ENCODE measurements around the gene CCDC134.

CCDC134 gene

DNA sequence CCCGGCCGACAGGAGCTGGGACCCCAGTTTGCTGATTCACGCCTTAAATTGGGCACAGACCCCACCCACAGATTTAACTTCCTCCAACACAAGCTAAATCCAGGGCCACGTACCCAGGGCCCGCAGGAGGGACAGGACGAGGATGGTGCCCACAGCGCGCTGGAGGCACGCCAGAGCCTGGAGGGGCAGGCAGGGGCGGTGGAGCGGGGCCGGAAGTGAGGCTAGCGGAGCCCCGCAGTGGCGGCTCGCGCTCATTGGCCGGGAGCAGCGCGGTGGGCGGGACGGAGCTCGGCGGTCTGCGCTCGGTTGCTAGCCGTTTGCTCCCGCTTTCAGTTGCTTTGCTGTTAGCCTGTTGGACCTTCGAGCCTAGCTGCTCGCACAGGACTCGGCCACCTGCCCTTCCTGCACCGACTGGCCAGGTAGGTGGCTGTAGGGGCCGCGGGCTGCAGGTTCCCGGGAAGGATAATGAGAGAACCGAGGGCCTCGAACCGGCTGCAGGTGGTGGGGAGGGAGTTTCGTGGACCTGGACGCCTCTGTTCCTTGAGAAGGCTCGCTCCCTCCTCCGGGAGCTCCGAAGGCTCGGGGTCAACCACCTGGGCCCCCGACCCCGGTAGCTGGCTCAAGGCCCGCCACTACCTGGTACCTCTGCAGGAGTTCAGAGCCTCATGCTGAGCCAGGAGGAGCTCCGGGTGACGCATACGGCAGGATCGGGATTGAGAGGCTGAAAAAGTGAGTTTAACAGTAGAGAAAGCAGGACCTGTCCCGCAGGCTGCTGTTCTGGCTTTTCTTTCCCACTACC lies at the start of gene CCDC134:
TSS of gene CCDC134 (plus strand) at position 332 of the 799 bp plus-strand sequence. CDS start 8,212 bp downstream, outside the sequence.
- DNase-seq (ENCODE audit: low spot score) = peak; percentile 99
- peak; percentile 92 for FAIRE-seq

DNA sequence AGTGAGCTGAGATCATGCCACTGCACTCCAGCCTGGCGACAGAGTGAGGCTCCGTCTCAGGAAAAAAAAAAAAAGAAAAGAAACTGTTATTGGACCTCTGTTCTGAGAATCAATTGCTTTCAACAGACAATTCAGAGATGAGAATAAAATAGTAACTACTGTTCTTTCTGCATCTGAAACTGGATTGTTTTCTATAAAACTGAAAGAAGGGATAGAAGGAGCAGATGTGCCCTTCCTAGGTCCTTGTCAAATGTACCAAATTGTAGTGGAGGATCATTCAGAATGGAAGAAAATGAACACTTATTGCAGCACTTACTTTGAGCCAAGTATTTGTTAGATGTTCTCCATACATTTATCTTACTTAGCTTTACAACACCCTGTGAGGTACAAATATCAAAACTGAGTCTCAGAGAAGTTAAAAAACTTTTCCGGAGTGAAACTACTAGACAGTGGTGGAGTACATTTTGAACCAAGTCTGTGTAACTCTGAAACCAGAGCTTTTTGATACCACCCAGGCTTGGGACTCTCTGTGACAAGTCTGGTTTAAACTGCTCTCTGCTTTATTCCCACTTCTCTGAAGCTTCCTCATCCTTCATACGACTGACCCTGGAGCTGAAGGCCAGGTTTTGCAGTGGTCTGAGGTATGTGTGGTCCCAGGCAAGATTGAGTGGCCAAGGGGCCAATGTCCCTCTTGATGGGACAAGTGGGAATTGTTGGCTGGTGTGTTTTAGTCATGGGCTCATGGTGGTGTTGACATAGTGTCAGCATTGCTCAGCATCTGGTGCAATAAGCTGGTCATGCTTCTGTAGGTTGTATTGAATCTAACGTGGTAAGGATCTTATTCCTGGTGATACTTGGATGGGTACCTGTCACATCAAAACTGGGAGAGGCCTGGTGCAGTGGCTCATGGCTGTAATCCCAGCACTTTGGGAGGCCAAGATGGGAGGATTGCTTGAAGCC lies 48.2 kb upstream of the CCDC134 start:
- no peak for DNase-seq (ENCODE audit: low spot score)
- FAIRE-seq = peak; percentile 68

GRCh38 chr22:41753984-41754383 lies 46.5 kb upstream of the CCDC134 start:
- FAIRE-seq (no peak), DNase-seq (ENCODE audit: low spot score) (no peak)

- FAIRE-seq (no peak), DNase-seq (ENCODE audit: low spot score) (no peak)
Observed at GRCh38 chr22:41757502-41757901, 43.0 kb upstream of the CCDC134 start.

DNA sequence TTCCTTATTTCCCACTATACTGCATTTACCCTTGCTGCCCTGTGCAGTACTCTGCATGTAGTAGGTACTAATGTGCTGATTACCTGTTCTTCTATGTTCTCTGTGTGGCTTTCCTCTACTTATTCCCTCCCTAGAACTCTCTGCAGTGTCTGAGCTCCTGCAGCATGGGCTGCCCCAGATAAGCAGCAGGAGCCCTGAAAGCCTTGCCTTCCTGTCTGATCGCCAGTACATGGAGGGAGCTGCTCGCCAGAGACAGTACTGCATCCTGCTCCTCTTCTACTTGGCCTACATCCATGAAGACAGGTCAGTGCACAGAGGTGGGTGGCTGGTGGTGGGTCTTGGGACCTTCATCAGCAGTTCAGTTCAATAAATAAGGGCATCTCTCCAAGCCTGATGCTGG lies 42.2 kb upstream of the CCDC134 start:
- DNase-seq (ENCODE audit: low spot score) (no peak), FAIRE-seq (no peak)

DNA sequence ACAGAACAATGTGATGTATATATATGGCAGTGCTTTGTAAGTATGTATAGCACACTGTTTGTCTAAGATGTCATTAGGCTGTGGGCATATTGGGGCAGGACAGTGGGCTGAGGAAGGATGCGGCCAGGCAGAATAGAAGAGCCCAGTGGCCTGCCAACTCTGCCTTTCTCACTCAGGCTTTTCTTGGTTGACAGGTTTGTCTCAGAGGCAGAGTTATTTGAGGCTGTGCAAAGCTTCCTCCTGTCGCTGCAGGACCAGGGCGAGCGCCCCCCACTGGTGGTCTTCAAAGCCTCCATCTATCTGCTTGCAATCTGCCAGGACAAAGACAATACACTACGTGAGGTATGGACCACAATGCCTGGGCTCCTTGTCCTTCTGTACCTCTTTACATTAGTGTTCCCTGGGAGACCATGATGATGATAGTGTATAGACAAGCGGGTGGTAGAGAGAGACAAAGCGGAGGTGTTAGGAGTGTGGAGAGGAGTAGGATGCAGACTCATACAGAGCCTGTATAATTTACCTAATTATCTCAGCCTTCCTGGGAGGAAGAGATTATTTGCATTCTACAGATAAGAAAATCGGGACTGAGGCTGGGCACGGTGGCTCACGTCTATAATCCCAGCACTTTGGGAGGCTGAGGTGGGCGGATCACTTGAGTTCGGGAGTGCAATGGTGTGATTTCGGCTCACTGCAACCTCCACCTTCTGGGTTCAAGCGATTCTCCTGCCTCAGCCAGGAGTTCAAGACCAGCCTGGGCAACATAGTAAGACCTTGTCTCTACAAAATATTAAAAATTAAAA lies 37.3 kb upstream of the CCDC134 start:
- FAIRE-seq (no peak), DNase-seq (ENCODE audit: low spot score) (no peak)

DNA sequence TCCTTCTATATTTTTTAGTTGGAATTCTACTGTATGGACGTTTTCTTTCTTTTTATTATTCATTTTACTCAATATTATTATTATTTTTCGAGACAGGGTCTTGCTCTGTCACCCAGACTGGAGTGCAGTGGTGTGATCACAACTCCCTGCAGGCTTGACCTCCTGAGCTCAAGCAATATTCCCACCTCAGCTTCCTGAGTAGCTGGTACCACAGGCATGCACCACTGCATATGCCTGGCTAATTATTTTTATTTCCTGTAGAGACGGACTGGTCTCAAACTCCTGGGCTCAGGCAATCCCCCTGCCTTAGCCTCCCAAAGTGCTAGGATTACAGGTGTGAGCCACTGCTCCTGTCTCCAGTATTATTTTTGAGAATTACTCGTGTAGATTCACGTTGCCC lies 34.0 kb upstream of the CCDC134 start:
- no peak for FAIRE-seq

DNA sequence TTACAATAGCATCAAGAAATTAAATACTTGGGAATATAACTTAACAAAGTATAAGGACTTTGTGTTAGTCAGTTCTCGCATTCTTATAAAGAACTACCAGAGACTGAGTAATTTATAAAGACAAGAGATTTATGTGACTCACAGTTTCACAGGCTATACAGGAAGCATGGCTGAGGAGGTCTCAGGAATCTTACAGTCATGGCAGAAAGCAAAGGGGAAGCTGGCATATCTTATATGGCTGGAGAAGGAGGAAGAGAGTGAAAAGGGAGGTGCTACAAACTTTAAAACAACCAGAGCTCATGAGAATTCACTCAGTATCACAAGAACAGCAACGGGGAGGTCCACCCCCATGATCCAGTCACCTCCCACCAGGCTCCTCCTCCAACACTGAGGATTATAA lies 32.0 kb upstream of the CCDC134 start:
- FAIRE-seq (no peak), DNase-seq (ENCODE audit: low spot score) (no peak)

More for the DNA sequence above, 34.0 kb upstream of the CCDC134 start:
- no peak for DNase-seq (ENCODE audit: low spot score)

DNA sequence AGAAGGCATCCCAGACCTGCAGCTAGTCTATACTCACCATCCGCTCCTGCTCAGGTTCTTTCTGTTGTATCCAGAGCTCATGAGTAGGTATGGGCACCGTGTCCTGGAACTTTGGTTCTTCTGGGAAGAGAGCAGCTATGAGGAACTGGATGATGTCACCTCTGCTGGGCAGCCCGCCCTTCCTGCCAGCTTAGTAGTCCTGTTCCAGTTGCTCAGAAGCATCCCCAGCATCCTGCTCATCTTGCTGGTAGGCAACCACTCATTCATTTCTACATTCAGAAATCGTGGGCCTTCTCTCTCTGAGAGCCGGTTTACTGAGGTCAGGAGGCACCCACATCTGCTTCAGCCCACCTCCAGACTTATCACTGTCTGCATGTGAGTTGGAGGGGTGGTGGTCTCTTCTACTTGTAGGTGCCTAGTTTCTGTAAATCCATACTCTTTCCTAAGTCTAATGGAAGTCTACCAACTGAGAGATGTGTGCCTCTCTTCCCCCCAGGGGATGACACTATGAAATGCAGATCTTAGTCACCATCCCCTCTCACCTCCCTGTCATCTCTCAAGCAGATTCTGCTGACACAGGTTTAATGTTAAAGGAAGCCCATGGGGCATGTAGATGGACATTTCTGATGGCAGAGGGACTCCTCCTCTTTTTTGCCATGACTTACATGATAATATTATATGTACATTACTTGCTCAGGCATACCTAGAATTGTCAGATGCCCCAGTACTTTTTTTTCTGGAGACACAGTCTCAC lies 29.6 kb upstream of the CCDC134 start:
- FAIRE-seq = no peak
- no peak for DNase-seq (ENCODE audit: low spot score)

- no peak for FAIRE-seq
- no peak for DNase-seq (ENCODE audit: low spot score)
Observed at GRCh38 chr22:41772198-41772597, 28.3 kb upstream of the CCDC134 start.

DNA sequence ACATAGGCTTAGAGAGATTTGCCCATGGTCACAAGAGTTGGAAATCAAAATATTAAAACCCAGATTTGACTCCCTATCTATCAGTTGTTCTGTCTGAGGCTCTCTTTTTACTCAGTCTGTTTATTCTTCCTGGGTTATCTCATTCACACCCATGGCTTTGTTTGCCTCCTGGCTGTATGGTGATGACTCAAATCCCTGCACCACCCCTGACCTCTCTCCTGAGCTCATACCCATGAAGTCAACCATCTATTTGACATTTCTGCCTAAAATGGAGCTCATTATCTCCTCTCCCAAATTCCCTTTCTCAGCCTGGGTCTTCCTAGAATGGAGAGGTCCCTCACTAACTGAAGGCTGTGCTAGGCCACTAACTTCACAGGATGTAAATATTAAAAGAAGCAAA lies 27.8 kb upstream of the CCDC134 start:
- FAIRE-seq = no peak
- DNase-seq (ENCODE audit: low spot score) = no peak

DNA sequence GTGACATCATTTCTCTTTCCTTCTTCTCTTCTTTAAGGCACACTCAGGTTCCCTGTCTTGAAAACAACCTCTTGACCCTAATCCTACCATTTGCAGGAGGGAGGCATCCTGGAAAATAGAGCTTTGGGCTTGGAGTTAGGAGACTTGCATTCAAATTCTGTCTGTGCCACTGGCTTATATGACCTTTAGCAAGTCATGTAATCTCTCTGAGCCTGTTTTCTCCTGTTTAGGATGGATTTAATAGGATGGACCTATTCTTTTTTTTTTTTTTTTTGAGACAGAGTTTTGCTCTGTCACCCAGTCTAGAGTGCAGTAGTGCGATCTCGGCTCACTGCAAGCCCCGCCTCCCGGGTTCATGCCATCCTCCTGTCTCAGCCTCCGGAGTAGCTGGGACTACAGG lies 25.1 kb upstream of the CCDC134 start:
- DNase-seq (ENCODE audit: low spot score) (no peak), FAIRE-seq (no peak)

DNA sequence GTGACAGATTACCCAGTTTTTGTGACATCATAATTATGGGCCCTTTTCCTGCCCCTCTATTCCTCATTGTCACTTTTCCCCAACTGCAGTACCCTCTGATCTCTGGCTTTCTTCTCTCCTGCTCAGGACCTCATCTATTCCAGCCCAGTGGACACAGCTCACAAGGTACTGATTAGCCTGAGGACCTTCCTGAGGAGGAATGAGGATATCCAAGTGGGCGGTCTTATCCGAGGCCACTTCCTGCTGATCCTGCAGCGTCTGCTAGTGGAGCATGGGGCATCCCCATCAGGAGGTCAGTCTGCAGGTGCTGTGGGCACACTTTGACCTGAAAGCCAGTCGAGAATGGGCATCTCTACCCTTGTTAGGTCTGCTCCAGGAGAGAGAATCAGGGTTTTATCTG lies 24.5 kb upstream of the CCDC134 start:
- FAIRE-seq (no peak), DNase-seq (ENCODE audit: low spot score) (no peak)

- no peak for FAIRE-seq
- no peak for DNase-seq (ENCODE audit: low spot score)
Observed at GRCh38 chr22:41776381-41776780, 24.1 kb upstream of the CCDC134 start.

GRCh38 chr22:41777749-41778425 lies 22.6 kb upstream of the CCDC134 start:
- DNase-seq (ENCODE audit: low spot score) (no peak), FAIRE-seq (no peak)

GRCh38 chr22:41779929-41780505 lies 20.5 kb upstream of the CCDC134 start:
- DNase-seq (ENCODE audit: low spot score) = no peak
- FAIRE-seq = no peak

DNA sequence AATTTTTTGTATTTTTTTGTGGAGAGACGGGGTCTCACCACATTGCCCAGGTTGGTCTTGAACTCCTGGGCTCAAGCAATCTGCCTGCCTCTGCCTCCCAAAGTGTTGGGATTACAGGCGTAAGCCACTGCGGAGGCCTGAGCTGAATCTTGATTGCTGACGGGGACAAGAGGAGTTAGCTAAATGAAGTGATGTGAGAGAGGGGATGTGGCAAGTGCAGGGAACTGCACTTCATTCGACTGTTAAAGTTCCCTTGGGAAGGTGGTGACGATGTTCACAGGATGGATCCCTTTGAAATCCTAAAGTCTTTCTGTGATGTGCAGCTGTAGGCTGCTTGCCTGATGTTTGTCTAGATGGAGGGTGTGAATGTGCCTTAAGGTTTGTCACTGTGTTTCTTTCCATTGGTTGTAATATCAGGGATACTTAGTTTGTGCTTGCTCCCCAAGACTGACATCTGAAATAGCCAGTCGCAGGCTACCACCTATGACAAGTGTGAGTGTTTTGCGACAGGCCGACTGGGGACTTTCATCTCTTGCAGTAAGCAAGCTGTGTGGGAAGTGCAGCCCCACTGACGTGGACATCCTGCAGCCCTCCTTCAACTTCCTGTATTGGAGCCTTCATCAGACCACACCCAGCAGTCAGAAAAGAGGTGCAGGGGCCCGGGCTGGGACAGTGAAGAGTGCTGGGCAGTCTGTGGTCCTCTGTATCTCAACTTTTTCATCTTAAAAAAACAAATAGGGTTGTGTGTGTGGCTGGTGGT lies 19.6 kb upstream of the CCDC134 start:
- DNase-seq (ENCODE audit: low spot score) (no peak), FAIRE-seq (no peak)

GRCh38 chr22:41781507-41781906 lies 19.0 kb upstream of the CCDC134 start:
- FAIRE-seq (no peak), DNase-seq (ENCODE audit: low spot score) (no peak)

- DNase-seq (ENCODE audit: low spot score) (no peak), FAIRE-seq (peak; percentile 81)
Observed at GRCh38 chr22:41782316-41782715, 18.2 kb upstream of the CCDC134 start.

Measured in urothelium cell line (cell line).